Dedifferentiated amniotic fluid mesenchymal stem cell (primary cell): ENCODE data around the gene CYBC1.

Experiments
- DNase-seq: peaks from one replicate; pipeline ENCODE4 v3.0.0-alpha.2; 2016; ENCODE audit errors: extremely low spot score

The CYBC1 gene

DNA sequence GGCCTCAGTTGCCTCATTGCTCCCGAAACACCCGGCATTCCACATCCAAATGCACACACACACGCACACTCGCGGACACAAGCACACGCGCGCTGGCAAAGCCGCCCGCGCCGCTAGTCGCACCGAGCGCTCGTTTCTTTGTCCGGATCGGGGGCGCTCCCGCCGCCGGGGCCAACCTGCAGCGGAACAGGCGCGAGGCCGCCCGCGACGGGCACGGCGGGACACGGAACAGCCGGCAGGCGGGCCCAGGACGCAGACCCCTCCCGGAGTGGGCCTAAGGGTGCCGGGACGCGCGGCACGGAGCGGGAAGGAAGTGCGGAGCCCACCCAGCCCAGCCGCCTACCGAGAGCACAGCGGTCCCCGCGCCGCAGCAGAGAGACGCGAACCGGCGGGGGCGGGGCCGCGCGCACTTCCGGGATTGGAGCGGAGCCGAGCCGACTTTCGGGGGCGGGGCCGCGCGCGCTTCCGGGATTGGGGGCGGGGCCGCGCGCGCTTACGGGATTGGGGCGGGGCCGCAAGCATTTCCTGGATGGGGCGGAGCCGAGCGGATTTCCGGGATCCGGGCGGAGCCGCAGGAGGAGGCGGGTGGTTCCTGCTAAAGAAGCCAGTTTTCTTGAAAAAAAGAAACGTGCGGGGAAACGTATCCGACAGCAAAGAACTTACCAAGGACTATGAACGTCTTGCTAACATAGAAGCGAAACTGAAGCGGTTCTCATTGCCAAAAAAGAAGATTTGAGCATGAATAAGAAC lies at the start of gene CYBC1:
TSS of gene CYBC1 (minus strand) at position 396 of the 750 bp plus-strand sequence. CDS start 1,498 bp downstream, outside the sequence.
- DNase-seq = peak; percentile 93

- no peak for DNase-seq
Measured at GRCh38 chr17:82497483-82498405, 47.2 kb upstream of the CYBC1 start.

DNA sequence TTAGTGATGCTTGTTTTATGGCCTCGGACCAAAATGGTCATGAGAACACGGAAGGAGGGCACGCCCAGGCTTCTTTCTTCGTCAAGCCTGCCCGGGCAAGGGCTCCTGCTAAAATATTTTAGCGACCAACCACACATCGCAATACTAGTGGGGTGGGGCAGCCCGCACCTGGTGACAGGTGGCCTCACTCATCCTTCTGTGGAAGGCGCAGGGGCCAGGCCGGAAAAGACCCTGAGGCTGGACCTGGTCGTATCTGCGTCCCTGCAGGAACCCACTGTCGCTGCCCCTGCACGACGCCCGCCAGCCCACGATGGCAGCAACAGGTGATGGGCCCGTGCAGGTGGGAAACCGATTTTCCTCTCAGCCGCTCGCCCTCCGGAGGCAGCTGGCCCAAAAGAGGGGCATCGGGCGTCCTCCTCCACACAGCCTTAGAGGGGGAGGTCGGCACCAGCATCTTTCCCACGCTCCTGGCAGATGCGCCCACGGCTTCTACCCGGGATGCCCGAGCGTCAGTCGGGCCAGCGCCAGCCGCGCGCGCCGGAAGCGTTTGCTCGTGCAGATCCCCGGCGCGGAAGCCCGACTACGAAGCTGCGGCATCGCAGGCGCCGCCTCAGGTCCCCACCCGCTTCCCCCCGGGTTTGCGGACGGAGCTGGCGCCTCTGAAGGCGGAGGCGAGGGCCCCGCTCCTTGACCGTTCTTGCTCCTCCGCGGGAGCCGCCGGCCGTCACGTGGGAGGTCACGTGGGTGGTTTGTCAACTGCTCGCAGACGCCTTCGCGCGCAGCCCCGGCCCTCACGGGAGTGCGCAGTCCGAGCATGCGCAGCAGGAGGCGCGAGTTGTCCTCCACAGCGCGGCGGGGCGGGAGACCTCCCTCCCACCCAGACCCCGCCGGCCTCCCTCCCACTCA lies 46.2 kb upstream of the CYBC1 start:
- DNase-seq = peak; percentile 91

GRCh38 chr17:82495844-82496528 lies 45.4 kb upstream of the CYBC1 start:
- no peak for DNase-seq

DNA sequence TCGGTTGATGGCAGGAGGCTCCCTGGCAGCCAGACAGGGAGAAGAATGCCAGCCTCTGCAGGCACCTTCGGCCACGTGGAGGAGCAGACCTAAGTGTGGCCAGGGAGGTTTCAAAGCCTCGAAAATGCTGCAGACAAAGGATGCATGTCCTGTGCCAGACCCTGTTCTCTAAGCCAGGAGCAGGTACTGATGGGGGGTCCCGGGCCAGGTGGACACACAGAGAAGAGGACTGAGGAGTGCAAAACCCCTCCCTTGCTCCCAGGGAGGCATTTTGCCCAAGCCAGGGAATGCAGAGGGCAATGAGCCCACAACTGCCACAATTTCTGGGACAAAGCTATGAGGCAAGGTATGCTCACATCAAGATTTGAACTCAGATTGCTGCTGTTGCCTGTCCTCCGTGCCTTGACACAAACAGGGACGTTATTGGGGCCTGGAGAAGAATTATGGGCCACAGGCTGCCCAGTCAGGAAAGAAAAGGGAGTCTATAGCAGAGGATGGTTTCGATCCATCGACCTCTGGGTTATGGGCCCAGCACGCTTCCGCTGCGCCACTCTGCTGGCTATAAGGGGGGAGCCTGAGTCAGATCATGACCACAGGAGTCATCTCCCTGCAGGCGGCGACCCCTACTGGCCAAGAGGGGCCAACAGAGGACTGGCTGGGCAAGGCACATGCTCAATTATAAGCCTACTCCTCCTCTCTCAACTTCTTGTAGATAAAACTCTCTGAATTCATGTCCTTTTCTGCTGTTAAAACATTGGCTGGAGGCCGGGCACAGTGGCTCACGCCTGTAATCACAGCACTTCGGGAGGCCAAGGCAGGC lies 43.9 kb upstream of the CYBC1 start:
- peak; percentile 98 for DNase-seq

GRCh38 chr17:82493226-82493781 lies 42.8 kb upstream of the CYBC1 start:
- no peak for DNase-seq

GRCh38 chr17:82492643-82493225 lies 42.2 kb upstream of the CYBC1 start:
- DNase-seq = no peak

DNA sequence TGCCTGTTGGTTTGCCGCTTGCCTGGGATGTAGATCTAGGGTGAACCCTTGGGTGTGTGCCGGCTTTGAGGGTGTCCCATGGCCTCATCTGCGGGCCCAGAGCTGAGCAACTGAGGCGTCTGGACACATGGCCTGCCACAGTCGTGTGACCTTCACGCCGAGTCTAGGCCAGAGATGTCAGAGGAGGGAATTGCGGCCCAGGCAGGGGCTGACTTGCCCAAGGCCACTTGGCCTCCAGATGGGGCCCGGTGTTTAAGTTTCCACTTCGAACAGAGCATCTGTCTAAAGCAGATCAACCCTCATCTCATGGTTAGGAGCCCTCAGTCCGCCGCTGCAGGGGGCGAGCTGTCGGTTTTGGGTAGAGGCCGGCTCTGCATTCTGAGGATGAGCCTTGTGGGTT lies 41.0 kb upstream of the CYBC1 start:
- no peak for DNase-seq

DNA sequence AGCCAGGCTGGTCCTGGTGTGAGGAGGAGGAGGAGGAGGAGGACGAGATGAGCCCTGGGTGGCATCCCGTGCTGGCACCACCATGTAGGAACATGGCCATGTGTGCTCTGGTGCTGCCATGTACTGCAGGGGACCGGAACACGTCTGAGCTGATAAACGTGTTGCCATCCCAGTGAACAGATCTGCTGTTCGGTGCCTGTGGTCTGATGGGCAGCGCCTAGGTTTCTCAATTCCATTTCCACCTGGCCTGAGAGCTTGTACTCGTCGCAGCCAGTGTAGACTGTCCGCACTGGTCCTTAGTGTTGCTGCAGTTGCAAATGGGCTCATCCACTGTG lies 40.6 kb upstream of the CYBC1 start:
- DNase-seq = no peak

DNA sequence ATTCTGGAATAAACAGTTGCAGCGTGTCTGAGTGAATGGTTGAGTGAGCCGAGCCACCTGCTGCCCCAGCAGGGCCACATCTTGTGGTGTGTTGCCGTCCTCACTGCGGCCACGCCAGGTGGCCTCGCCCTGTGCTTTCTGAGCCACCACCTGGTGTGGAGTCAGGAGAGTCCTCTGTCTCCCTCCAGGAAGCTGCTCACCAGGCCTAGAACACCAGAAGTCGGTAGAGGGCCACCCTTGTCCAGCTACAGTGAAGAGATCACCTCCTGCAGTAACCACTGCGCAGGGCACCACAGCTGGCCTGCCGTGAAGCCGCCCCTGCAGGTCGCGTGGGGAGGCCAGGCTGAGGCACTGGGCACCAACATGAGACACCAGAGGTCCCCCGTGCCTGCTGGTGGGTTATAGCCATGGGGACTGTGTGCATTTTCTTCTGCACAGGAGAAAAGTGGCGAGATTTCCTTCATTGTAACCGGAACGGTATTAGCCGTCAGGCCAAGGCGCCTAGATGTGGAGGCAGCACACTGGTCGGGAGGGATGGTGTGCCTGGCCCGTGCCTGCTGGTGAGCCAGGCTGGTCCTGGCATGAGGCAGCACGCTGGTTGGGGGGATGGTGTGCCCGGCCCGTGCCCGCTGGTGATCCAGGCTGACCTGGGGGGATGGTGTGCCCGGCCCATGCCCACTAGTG lies 40.1 kb upstream of the CYBC1 start:
- no peak for DNase-seq

- DNase-seq = no peak
Measured at GRCh38 chr17:82489851-82490511, 39.4 kb upstream of the CYBC1 start.

GRCh38 chr17:82489117-82489516 lies 38.6 kb upstream of the CYBC1 start:
- DNase-seq = no peak

GRCh38 chr17:82487910-82488309 lies 37.4 kb upstream of the CYBC1 start:
- no peak for DNase-seq

GRCh38 chr17:82486231-82487094 lies 35.9 kb upstream of the CYBC1 start:
- no peak for DNase-seq

DNA sequence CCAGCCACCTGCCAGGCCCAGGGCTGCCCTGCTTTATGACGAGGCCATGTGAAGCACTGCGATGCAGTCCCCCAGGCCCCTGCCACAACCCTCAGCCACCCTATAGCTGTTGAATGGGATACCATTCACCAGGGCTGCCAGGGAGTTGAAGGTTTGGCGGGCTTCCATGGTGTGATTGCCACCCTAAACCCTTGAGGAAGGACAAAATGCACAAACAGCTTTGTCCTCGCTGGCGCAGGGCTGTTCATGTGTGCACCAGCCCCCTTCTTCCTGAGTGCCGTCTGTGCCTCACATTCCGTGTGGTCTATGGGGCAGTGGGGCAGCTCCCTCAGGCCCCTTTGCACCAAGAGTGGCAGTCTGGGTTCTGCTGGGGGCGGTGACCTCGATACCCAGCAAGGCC lies 33.3 kb upstream of the CYBC1 start:
- no peak for DNase-seq

DNA sequence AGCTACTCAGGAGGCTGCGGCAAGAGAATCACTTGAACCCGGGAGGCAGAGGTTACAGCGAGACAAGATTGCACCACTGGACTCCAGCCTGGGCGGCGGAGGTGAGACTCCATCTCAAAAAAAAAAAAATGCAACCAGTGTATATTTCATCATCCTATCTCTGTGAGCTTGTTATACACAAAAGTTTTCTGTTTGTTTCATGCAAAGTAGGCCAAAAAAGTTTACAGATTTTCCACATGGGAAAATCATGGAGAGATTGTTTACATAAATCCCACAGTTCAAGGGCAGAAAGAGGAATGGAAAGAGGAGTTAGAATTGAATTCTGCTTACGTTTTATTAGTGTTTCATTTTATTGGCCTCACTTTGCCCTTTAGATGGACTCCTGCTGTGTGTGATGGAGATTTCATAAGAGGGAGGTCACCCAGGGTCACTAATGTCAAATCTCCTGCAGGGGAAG lies 32.7 kb upstream of the CYBC1 start:
- DNase-seq = no peak

- DNase-seq = no peak
Measured at GRCh38 chr17:82480318-82480717, 29.8 kb upstream of the CYBC1 start.

- no peak for DNase-seq
Measured at GRCh38 chr17:82479602-82480001, 29.1 kb upstream of the CYBC1 start.
